Stomach (tissue), 4 donors: ENCODE results near the gene CDPF1.

ENCODE experiments used
- EP300 ChIP-seq: sonication (generic); formaldehyde crosslinking; IDR thresholded peaks from one replicate; pipeline ENCODE4 v1.6.1; 2017; ENCODE audit warnings: antibody characterized with exemption
- POLR2AphosphoS5 ChIP-seq, 3 donors: sonication (generic); formaldehyde crosslinking; IDR thresholded peaks; one replicate each; pipeline ENCODE4 v1.6.1; 2016; ENCODE audit warnings: antibody characterized with exemption in 3 of 3
- TF ChIP-seq, protein P1 (sequence below), 7 experiments: fragments of 450-650 bp in 4 of 7; fragments of 200-600 bp in 3 of 7; sonication (generic) in 3 of 7; IDR thresholded peaks; one replicate each; pipeline ENCODE4 v1.5.1; 2016 to 2019; ENCODE audit warnings: antibody characterized with exemption in 7 of 7, control low read depth in 2 of 7, mild to moderate bottlenecking in 1 of 7

GRCh38 chr22:46209262-46209661, 40.8 kb downstream of the CDPF1 start:
- TF ChIP-seq, protein P1, sequence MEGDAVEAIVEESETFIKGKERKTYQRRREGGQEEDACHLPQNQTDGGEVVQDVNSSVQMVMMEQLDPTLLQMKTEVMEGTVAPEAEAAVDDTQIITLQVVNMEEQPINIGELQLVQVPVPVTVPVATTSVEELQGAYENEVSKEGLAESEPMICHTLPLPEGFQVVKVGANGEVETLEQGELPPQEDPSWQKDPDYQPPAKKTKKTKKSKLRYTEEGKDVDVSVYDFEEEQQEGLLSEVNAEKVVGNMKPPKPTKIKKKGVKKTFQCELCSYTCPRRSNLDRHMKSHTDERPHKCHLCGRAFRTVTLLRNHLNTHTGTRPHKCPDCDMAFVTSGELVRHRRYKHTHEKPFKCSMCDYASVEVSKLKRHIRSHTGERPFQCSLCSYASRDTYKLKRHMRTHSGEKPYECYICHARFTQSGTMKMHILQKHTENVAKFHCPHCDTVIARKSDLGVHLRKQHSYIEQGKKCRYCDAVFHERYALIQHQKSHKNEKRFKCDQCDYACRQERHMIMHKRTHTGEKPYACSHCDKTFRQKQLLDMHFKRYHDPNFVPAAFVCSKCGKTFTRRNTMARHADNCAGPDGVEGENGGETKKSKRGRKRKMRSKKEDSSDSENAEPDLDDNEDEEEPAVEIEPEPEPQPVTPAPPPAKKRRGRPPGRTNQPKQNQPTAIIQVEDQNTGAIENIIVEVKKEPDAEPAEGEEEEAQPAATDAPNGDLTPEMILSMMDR (IDR thresholded peaks at IDR 0.05), result no peak
- no peak for TF ChIP-seq POLR2AphosphoS5 (IDR thresholded peaks at IDR 0.05)
- TF ChIP-seq EP300, result no peak
